Fibroblast of pulmonary artery (primary cell): ENCODE measurements around the gene TGFBR2.

ENCODE experiments used
- DNase-seq: peaks from one replicate; pipeline ENCODE4 v3.0.0-alpha.2; 2010; ENCODE audit warnings: low read depth
- H3K4me3 ChIP-seq: replicated peaks from 2 replicates; pipeline ENCODE4 v1.5.1; 2011; ENCODE audit warnings: low read depth, mild to moderate bottlenecking, control low read depth, low read length, moderate library complexity
- TF ChIP-seq, protein P1 (sequence below): IDR thresholded peaks from 2 replicates; pipeline ENCODE4 v1.5.1; 2011; ENCODE audit warnings: mild to moderate bottlenecking, control low read depth, low read length, inconsistent platforms; ENCODE audit errors: missing control alignments

The TGFBR2 gene

DNA sequence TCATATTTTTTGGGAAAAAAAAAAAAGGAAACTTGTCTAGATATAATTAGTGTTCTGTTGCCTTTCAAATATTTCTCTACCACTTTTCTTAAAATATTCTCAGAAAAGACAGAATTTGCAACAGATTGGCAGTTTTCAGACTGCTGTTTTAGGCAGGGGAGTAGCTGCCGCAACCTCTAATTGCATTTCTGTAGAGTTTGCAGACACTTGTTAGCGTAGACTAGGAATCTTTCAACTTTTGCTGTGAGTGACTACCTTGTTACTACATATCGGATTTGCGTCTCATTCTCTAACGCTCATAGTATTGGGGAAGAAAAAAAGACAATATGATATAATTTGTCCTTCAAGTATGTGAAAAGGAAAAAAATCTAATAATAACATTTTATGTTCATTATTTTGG is 10.7 kb downstream of the TGFBR2 start:
- TF ChIP-seq, protein P1, sequence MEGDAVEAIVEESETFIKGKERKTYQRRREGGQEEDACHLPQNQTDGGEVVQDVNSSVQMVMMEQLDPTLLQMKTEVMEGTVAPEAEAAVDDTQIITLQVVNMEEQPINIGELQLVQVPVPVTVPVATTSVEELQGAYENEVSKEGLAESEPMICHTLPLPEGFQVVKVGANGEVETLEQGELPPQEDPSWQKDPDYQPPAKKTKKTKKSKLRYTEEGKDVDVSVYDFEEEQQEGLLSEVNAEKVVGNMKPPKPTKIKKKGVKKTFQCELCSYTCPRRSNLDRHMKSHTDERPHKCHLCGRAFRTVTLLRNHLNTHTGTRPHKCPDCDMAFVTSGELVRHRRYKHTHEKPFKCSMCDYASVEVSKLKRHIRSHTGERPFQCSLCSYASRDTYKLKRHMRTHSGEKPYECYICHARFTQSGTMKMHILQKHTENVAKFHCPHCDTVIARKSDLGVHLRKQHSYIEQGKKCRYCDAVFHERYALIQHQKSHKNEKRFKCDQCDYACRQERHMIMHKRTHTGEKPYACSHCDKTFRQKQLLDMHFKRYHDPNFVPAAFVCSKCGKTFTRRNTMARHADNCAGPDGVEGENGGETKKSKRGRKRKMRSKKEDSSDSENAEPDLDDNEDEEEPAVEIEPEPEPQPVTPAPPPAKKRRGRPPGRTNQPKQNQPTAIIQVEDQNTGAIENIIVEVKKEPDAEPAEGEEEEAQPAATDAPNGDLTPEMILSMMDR = no peak
- no peak for DNase-seq
- H3K4me3 ChIP-seq = no peak overlapping the region

DNA sequence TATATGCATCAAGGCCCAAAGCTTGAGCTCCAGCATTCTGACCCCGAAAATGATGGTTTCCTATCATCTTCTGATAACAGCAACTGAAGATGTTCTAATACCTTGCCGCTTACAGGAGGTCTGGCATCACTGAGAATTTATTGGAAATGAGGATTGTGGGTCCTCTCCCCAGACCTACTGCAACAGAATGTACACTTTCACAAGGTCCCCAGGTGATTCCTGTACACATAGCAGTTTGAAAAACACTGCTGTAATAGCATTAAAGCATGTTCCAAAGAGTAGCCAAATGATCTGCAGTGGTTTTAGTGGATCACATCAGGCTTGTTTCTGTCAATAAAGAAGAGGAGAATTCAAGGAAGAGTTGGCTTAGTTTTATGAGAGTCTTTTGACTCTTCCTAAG is 11.3 kb downstream of the TGFBR2 start:
- no peak overlapping the region for H3K4me3 ChIP-seq
- TF ChIP-seq, protein P1 = no peak
- DNase-seq = no peak

DNA sequence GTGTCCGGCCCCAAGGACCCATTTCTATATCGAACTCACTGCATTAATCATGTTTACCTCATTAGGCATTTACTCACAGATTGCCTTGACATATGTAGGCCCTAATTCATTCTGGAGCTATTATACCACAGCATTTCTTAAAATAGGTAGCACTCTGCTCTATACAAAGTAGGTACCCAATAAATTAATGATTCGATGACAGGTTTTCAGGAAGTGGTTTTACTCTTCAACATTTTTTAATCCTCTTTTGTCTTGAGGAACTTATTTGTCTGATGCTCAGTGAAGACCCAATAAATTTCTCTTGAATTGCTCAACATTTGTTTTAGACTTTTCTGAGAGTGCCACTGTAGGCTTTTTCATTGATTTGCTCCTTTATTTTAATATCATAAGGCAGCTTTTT is 12.1 kb downstream of the TGFBR2 start:
- no peak overlapping the region for H3K4me3 ChIP-seq
- DNase-seq = no peak
- TF ChIP-seq, protein P1 = no peak

DNA sequence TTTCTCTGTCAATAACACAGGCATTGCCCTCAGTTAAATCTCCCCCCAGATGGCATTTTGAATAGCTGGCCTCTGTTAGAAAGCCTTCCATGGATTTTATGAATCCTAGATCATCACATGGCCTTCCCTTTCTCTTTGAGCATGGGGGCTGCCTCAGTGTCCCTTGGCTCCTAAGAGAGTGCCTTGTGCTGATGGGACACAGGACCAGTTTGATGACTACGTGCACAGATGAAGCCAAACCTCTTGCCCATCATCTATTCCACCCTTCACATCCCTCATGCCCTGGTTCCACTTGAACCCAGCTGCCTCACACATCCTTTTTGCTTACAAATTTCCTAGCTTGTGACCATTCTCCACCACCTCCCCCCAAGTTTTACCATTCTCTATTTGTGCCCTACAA is 12.9 kb downstream of the TGFBR2 start:
- TF ChIP-seq, protein P1 = no peak
- DNase-seq = no peak

DNA sequence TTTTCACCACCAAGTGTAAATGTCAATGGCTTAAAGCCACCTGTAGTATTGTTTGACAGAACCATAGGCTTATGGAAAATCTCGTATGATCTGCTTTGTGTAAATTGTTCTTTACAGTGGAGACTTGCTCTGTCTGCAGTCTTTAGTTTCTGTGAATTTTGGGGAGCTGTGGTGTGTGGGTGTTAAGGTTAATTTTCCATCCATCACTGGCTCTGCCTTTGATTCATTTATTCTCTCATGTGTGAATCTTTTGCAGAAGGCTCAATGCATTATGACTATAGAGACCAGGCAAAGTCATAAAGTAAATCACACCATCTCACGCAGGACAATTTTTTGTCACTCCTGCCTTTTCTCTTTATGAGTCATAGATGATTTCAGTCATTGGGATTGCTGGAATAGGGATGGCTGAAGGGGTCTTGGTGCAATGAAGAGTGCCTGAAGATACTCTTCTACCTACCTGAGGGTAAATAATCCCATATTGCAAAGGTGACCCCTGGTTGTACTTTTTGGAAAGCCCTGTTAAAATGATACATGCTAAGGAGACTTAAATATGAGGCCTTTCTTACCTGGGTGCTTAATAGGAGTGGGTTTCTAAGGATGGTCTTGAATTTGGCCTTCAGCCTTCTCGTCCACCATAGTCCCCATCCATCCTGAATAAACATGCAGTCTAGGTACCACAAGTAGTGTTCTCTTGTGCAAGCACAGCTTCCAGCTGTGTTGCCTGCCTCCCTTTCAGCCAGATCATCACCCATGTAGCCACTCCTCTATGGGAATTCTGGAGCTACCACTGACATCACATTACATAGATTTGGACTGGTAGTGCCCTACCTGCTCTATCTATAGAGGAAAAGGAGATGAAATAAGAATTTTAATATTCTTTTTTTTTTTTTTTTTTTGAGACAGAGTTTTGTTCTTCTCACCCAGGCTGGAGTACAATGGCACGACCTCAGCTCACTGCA is 14.3 kb downstream of the TGFBR2 start:
- TF ChIP-seq, protein P1 = no peak
- DNase-seq = no peak
- no peak overlapping the region for H3K4me3 ChIP-seq

More for the DNA sequence above, 12.9 kb downstream of the TGFBR2 start:
- no peak overlapping the region for H3K4me3 ChIP-seq

DNA sequence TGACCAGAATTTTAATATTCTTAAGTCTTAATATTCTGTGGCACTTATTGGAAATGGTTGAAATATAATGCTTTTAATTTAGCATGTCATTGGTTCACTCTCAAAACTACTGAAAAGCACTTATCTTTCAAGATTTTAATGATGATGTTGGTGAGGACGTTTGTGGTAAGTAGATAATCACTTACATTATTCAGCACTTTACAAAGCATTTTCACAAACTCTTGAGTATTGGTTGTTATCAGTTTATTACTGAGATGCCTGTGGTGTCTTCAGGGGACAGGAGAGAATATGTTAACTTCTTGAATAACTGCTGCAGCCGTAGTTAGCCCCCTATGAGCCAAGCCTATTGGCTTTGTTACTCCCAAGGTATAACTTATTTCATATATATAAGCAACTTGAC is 15.2 kb downstream of the TGFBR2 start:
- DNase-seq = no peak
- TF ChIP-seq, protein P1 = no peak
- no peak overlapping the region for H3K4me3 ChIP-seq

DNA sequence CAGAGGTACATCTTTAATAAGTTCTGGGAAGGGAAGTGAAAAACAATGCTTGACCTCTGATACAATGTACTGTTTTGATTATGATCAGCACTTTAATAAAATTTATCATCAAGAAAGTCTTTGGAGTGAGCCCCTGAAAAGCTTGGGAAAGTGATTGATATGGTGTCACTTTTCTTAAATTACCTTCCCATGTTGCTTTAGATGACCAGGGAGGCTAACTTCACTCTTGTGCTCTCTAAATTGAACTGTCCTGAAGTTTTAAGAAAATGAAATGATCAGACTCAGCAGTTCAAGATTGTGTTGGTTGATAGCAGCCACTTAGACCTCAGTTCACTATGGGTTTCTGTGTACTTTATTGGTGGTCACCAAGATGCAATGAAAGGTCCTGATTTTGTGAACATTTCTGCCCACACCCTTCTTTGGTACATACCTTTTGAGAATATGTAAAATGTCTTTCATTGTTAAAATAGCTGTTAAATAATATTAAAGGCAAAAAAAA is 15.7 kb downstream of the TGFBR2 start:
- no peak overlapping the region for H3K4me3 ChIP-seq
- TF ChIP-seq, protein P1 = no peak
- DNase-seq = no peak
